Gastrocnemius medialis (tissue), 4 donors: ENCODE data around the gene DNAJC11. TPM values are rescaled to one million over a fixed set of nuclear protein-coding genes. Genes with fewer than 3 reads are reported as not detected.

Experiments used
- ATAC-seq, 2 donors: fragments of 150-250 bp; one replicate each; pipeline ENCODE4 v1.9.1; 2016
- DNase-seq, 2 donors: peaks; one replicate each; pipeline ENCODE4 v3.0.0-alpha.2; 2019
- H3K27ac ChIP-seq, 4 donors: fragments of 200-600 bp; sonication (generic); 1 replicate in 1 of 4; 2 replicates in 3 of 4; pipeline ENCODE4 v1.5.1; 2016 to 2018; ENCODE audit warnings: mild to moderate bottlenecking in 2 of 4, moderate library complexity in 1 of 4
- H3K27me3 ChIP-seq, 3 donors: fragments of 200-600 bp; sonication (generic) in 2 of 3; 1 replicate in 1 of 3; 2 replicates in 2 of 3; pipeline versions ENCODE4 v1.5.1 to v1.6.0; 2016 to 2019; ENCODE audit warnings: mild to moderate bottlenecking in 1 of 3, moderate library complexity in 1 of 3
- H3K36me3 ChIP-seq, 2 donors: fragments of 200-600 bp; sonication (generic) in 1 of 2; one replicate each; pipeline ENCODE4 v1.5.1; 2017 to 2018
- H3K4me1 ChIP-seq, 2 donors: fragments of 200-600 bp; sonication (generic) in 1 of 2; one replicate each; pipeline ENCODE4 v1.5.1; 2016 to 2017; ENCODE audit warnings: mild to moderate bottlenecking in 2 of 2
- H3K4me3 ChIP-seq, 4 donors: fragments of 200-600 bp; sonication (generic) in 3 of 4; 1 replicate in 1 of 4; 2 replicates in 3 of 4; pipeline ENCODE4 v1.5.1; 2016 to 2019; ENCODE audit warnings: mild to moderate bottlenecking in 2 of 4
- H3K9me3 ChIP-seq, 3 donors: fragments of 200-600 bp; sonication (generic) in 2 of 3; 1 replicate in 1 of 3; 2 replicates in 2 of 3; pipeline ENCODE4 v1.5.1; 2016 to 2019
- CTCF ChIP-seq, 5 experiments: fragments of 450-650 bp in 3 of 5; fragments of 200-600 bp in 2 of 5; sonication (generic) in 2 of 5; IDR thresholded peaks in 4 of 5; conservative IDR thresholded peaks in 1 of 5; 1 replicate in 4 of 5; 2 replicates in 1 of 5; pipeline ENCODE4 v1.5.1; 2016 to 2019; ENCODE audit warnings: antibody characterized with exemption in 5 of 5, mild to moderate bottlenecking in 3 of 5, moderate library complexity in 3 of 5
- POLR2A ChIP-seq, 2 donors: fragments of 450-650 bp; IDR thresholded peaks; one replicate each; pipeline ENCODE4 v1.6.1; 2017; ENCODE audit warnings: antibody characterized with exemption in 2 of 2, mild to moderate bottlenecking in 2 of 2, moderate library complexity in 2 of 2
- in situ Hi-C, 4 donors: fragments of 200-750 bp; cut with MboI; loops; one replicate each; pipeline versions ENCODE4 v1.15.0 to v1.8.0; 2017; ENCODE audit warnings: low sequenced_read_pairs in 4 of 4
- intact Hi-C: fragments of 100-400 bp; cut with DNase I; formaldehyde crosslinking; loops from one replicate; pipeline ENCODE4 v1.15.1; 2023; ENCODE audit warnings: low total_unique reads
- total RNA-seq, 4 donors: library from RNA; depleted of rRNA; stranded (reverse); fragments of >200 nt; gene quantifications; one replicate each; pipeline versions ENCODE4 v1.1.0 to v1.2.3, GENCODE V29; 2016

Gene DNAJC11
- total RNA-seq, 4 donors from 2014 or later: 23.3 to 40.7 (median 30.8) TPM

DNA sequence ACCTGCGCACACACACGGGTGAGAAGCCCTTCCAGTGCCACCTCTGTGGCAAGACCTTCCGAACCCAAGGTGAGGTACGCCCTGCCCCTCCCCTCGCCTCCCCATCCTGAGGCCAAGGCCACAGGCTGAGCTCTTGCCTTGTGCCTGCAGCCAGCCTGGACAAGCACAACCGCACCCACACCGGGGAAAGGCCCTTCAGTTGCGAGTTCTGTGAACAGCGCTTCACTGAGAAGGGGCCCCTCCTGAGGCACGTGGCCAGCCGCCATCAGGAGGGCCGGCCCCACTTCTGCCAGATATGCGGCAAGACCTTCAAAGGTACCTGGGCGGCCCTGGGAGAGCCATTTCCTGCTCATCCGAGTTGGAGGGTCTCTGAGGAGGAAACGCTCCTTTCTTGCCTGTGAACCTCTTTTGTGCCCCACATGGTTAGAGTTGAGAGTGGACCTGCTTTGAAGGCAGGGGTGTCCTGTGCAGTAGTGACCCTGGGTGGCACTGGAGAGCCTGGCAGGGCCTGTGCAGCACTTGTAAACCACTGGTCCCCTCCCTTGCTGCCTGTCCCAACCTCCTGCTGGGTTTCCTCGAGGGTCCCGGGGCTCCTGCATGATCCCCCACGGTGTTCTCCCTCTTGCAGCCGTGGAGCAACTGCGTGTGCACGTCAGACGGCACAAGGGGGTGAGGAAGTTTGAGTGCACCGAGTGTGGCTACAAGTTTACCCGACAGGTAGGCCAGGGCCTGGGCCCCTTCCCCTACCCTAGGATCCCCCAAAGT, 113.3 kb downstream of the DNAJC11 start:
- Histone ChIP-seq H3K27me3 (no peaks in the 10 kb centered on the region), H3K4me3 (no peak overlapping the region), H3K4me1 (peaks cover 59 to 85% of the 10 kb centered on the region in 2 donors), H3K9me3 (no peaks in the 10 kb centered on the region), H3K27ac (peak overlapping the region; percentile 98 to 100 (median 100)), H3K36me3 (peaks cover 0 to 20% of the 10 kb centered on the region in 2 donors)
- TF ChIP-seq POLR2A (IDR thresholded peaks at IDR 0.05) (no peak), CTCF (IDR thresholded peaks at IDR 0.05 in 4 of 5, conservative IDR thresholded peaks at IDR 0.05 in 1 of 5) (peak in 1 of 5 experiments; percentile 12)
- intact Hi-C loops: no loop called here
- DNase-seq (peak in 1 of 2 donors; percentile 24), ATAC-seq (no peak)
- in situ Hi-C loops: loop anchor here in 1 of 4 donors (10.0 kb wide), 1 partner anchor 46 kb away; no protein-coding TSS in a partner anchor

GRCh38 chr1:6587261-6588005, 114.2 kb downstream of the DNAJC11 start:
- Histone ChIP-seq H3K27ac (peak overlapping the region; percentile 98 to 100 (median 100)), H3K9me3 (no peaks in the 10 kb centered on the region), H3K27me3 (no peaks in the 10 kb centered on the region), H3K4me3 (no peak overlapping the region), H3K4me1 (peaks cover 50 to 77% of the 10 kb centered on the region in 2 donors), H3K36me3 (peaks cover 0 to 12% of the 10 kb centered on the region in 2 donors)
- peak; percentile 9 to 53 for ATAC-seq
- in situ Hi-C loops: loop anchor here in 1 of 4 donors (10.0 kb wide), 1 partner anchor 47 kb away; no protein-coding TSS in a partner anchor
- intact Hi-C loops: no loop called here
- DNase-seq: peak; percentile 51 to 89
- TF ChIP-seq CTCF (IDR thresholded peaks at IDR 0.05 in 4 of 5, conservative IDR thresholded peaks at IDR 0.05 in 1 of 5): no peak
- no peak for TF ChIP-seq POLR2A (IDR thresholded peaks at IDR 0.05)

DNA sequence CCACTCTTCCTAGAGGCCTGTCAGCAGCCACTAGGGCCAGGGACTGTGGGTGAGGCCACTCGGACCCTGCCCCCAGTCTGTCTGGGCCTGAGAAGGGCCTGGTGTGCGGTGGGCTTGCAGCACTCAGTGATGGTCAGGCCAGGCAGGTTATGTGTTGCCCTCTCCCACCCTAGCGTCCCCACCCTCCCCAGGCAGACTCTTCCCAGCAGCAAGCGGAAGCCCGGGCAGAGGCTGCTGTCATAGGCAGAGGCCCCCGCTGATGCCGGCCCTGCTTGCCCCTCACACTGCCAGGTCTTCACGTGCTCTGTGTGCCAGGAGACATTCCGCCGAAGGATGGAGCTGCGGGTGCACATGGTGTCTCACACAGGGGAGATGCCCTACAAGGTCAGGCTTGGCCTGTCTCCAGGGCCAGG, 115.2 kb downstream of the DNAJC11 start:
- peaks cover 41 to 70% of the 10 kb centered on the region in 2 donors for H3K4me1 ChIP-seq
- H3K4me3 ChIP-seq: no peak overlapping the region
- peak in 1 of 2 donors; percentile 35 for DNase-seq
- no peaks in the 10 kb centered on the region for H3K27me3 ChIP-seq
- peak overlapping the region; percentile 98 to 100 (median 100) for H3K27ac ChIP-seq
- intact Hi-C loops (no loop called here), in situ Hi-C loops (loop anchor here in 1 of 4 donors (10.0 kb wide), 1 partner anchor 48 kb away; no protein-coding TSS in a partner anchor)
- peaks cover 0 to 12% of the 10 kb centered on the region in 2 donors for H3K36me3 ChIP-seq
- H3K9me3 ChIP-seq: no peaks in the 10 kb centered on the region
- no peak for ATAC-seq
- TF ChIP-seq POLR2A (IDR thresholded peaks at IDR 0.05): no peak
- no peak for TF ChIP-seq CTCF (IDR thresholded peaks at IDR 0.05 in 4 of 5, conservative IDR thresholded peaks at IDR 0.05 in 1 of 5)

DNA sequence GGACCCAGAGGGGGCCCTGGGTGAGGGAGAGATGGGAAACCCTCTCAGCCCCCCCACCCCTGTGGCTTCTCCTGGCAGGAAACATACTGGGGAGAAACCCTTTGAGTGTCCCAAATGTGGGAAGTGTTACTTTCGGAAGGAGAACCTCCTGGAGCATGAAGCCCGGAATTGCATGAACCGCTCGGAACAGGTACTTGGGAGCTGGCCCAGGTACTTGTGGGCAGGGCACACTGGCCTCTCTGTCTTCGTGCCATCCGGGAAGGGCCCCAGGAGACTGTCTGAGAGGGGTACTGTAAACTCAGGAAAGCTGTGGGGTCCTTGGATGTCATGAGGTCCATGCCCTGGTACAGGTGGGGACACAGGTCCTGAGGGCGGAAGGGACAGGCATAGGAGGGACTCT, 115.8 kb downstream of the DNAJC11 start:
- peaks cover 42 to 70% of the 10 kb centered on the region in 2 donors for H3K4me1 ChIP-seq

More for the DNA sequence above, 115.8 kb downstream of the DNAJC11 start:
- ATAC-seq (no peak), DNase-seq (peak in 1 of 2 donors; percentile 22)
- Histone ChIP-seq H3K27me3 (no peaks in the 10 kb centered on the region), H3K27ac (peak overlapping the region; percentile 98 to 100 (median 100)), H3K4me3 (no peak overlapping the region), H3K36me3 (peaks cover 0 to 12% of the 10 kb centered on the region in 2 donors), H3K9me3 (no peaks in the 10 kb centered on the region)
- in situ Hi-C loops: loop anchor here in 1 of 4 donors (10.0 kb wide), 1 partner anchor 49 kb away; no protein-coding TSS in a partner anchor
- intact Hi-C loops: no loop called here
- TF ChIP-seq POLR2A (IDR thresholded peaks at IDR 0.05) (no peak), CTCF (IDR thresholded peaks at IDR 0.05 in 4 of 5, conservative IDR thresholded peaks at IDR 0.05 in 1 of 5) (no peak)
